Urothelium cell line (cell line): Measurements from ENCODE around the gene SHISAL2A.

ENCODE experiments used
- DNase-seq: peaks from one replicate; pipeline ENCODE4 v3.0.0; 2011; ENCODE audit warnings: low spot score, mixed read lengths
- FAIRE-seq: peaks from 2 replicates; lab custom pipeline; 2011; peaks lifted over from hg19 to GRCh38; lab: Jason Lieb, UNC

SHISAL2A gene

GRCh38 chr1:52632732-52633290, at the start of gene SHISAL2A:
Gene SHISAL2A (plus strand): TSS chr1:52633168. CDS start chr1:52633494, 326 bp downstream.
- DNase-seq (no peak), FAIRE-seq (no peak)

- DNase-seq: no peak
- no peak for FAIRE-seq
These were observed 47.5 kb upstream of the SHISAL2A start for GRCh38 chr1:52585474-52585873.

GRCh38 chr1:52588027-52588426, 44.9 kb upstream of the SHISAL2A start:
- DNase-seq: no peak
- FAIRE-seq: no peak

- DNase-seq (no peak), FAIRE-seq (no peak)
These were observed 44.4 kb upstream of the SHISAL2A start for GRCh38 chr1:52588535-52588934.

- no peak for DNase-seq
- FAIRE-seq: no peak
These were observed 42.7 kb upstream of the SHISAL2A start for GRCh38 chr1:52590266-52590665.

- DNase-seq (no peak), FAIRE-seq (no peak)
These were observed 40.2 kb upstream of the SHISAL2A start for GRCh38 chr1:52592637-52593323.

GRCh38 chr1:52593495-52593894, 39.5 kb upstream of the SHISAL2A start:
- no peak for FAIRE-seq
- no peak for DNase-seq

GRCh38 chr1:52595061-52595460, 37.9 kb upstream of the SHISAL2A start:
- FAIRE-seq: no peak
- no peak for DNase-seq

GRCh38 chr1:52597912-52598311, 35.1 kb upstream of the SHISAL2A start:
- FAIRE-seq: no peak

GRCh38 chr1:52598729-52599128, 34.2 kb upstream of the SHISAL2A start:
- FAIRE-seq: no peak

More at GRCh38 chr1:52597912-52598311, 35.1 kb upstream of the SHISAL2A start:
- no peak for DNase-seq

GRCh38 chr1:52599236-52599635, 33.7 kb upstream of the SHISAL2A start:
- no peak for FAIRE-seq
- DNase-seq: no peak

More at GRCh38 chr1:52598729-52599128, 34.2 kb upstream of the SHISAL2A start:
- DNase-seq: no peak

- no peak for DNase-seq
- no peak for FAIRE-seq
These were observed 32.3 kb upstream of the SHISAL2A start for GRCh38 chr1:52600533-52601179.

GRCh38 chr1:52601519-52601918, 31.4 kb upstream of the SHISAL2A start:
- no peak for DNase-seq
- FAIRE-seq: no peak

GRCh38 chr1:52601991-52602855, 30.7 kb upstream of the SHISAL2A start, which contains the start of gene GPX7:
Gene GPX7 (plus strand): TSS chr1:52602371. CDS start chr1:52602410, 39 bp downstream.
- peak; percentile 27 for DNase-seq
- FAIRE-seq: no peak

GRCh38 chr1:52602856-52603600, 29.9 kb upstream of the SHISAL2A start:
- no peak for DNase-seq
- FAIRE-seq: no peak

GRCh38 chr1:52603630-52604029, 29.3 kb upstream of the SHISAL2A start:
- no peak for FAIRE-seq
- DNase-seq: no peak

GRCh38 chr1:52604063-52604770, 28.8 kb upstream of the SHISAL2A start:
- FAIRE-seq (no peak), DNase-seq (no peak)

- FAIRE-seq: no peak
- no peak for DNase-seq
These were observed 19.2 kb upstream of the SHISAL2A start for GRCh38 chr1:52613636-52614373.

- FAIRE-seq (no peak), DNase-seq (no peak)
These were observed 18.3 kb upstream of the SHISAL2A start for GRCh38 chr1:52614671-52615070.
